Duodenal mucosa (tissue), 2 donors: ENCODE results near the gene ACTR1B.
A peak's percentile ranks its signal among the peaks of the same experiment; 100 is the strongest.
"Not testable (repeated sequence)": the region's sequence is repeated elsewhere in the genome, so short reads cannot be mapped to it uniquely, and the experiment has no call there.

Source experiments
- H3K27ac ChIP-seq: one replicate; pipeline ENCODE4 v1.7.0; 2013; ENCODE audit warnings: low read depth, low read length
- H3K27me3 ChIP-seq, 2 donors: one replicate each; pipeline ENCODE4 v1.7.0; 2013; ENCODE audit warnings: low read length in 2 of 2, control low read depth in 1 of 2; ENCODE audit not compliant: insufficient read depth in 2 of 2, control insufficient read depth in 1 of 2
- H3K36me3 ChIP-seq, 2 donors: one replicate each; pipeline ENCODE4 v1.7.0; 2013; ENCODE audit warnings: low read length in 2 of 2, control low read depth in 1 of 2; ENCODE audit not compliant: insufficient read depth in 2 of 2, control insufficient read depth in 1 of 2
- H3K4me1 ChIP-seq, 2 donors: one replicate each; pipeline ENCODE4 v1.7.0; 2013; ENCODE audit warnings: low read length in 2 of 2, control low read depth in 1 of 2; ENCODE audit not compliant: insufficient read depth in 2 of 2, control insufficient read depth in 1 of 2
- H3K4me3 ChIP-seq, 2 donors: one replicate each; pipeline ENCODE4 v1.7.0; 2013; ENCODE audit warnings: low read length in 2 of 2, low read depth in 1 of 2
- H3K9ac ChIP-seq, 2 donors: one replicate each; pipeline ENCODE4 v1.7.0; 2013; ENCODE audit warnings: low read length in 2 of 2, low read depth in 1 of 2
- H3K9me3 ChIP-seq, 2 donors: one replicate each; pipeline ENCODE4 v1.7.0; 2013; ENCODE audit warnings: low read length in 2 of 2, control low read depth in 1 of 2; ENCODE audit not compliant: control insufficient read depth in 1 of 2

ACTR1B gene

DNA sequence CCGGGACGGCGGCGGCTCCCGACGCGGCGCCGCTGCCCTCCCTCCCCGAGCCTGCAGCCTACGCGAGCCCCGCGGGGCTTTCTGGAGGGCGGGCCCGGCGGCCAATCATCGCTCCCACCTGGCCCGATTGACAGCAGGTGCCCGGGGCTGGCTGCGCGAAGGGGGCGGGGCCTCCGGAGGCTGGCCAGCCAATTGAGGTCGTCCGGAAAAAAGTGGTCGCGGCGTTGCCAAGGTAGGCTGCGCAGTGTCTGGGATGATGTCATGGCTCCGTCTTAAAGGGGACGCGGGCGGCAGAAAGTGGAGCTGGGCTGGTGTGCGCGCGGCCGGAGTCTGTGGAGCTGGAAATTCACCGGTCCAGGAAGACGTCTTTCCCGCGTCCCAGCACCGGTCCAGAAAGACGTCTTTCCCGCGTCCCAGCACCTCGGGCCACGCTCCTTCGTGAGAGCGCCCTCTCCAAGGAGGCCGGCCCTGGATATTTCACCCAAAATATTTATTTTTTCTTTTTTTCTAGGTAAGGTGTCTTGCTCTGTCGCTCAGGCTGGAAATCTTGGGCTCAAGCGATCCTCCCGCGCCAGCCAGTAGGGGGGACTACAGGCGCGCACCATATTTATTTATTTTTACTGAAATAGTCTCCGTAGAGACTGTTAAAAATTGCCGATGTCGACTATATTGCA is at the start of gene ACTR1B:
TSS of gene ACTR1B (minus strand) at position 83 of the 674 bp plus-strand sequence. CDS start 154 bp downstream, outside the sequence.
- Histone ChIP-seq H3K9ac (peak within 1 kb of the TSS; percentile 93 to 95), H3K27ac (peak within 1 kb of the TSS; percentile 96), H3K9me3 (no peaks in the 10 kb centered on the region), H3K36me3 (peaks cover 3 to 21% of the 10 kb centered on the region in 2 donors), H3K4me1 (peaks cover 23 to 30% of the 10 kb centered on the region in 2 donors), H3K4me3 (peak within 1 kb of the TSS; percentile 89 to 90), H3K27me3 (no peaks in the 10 kb centered on the region)

DNA sequence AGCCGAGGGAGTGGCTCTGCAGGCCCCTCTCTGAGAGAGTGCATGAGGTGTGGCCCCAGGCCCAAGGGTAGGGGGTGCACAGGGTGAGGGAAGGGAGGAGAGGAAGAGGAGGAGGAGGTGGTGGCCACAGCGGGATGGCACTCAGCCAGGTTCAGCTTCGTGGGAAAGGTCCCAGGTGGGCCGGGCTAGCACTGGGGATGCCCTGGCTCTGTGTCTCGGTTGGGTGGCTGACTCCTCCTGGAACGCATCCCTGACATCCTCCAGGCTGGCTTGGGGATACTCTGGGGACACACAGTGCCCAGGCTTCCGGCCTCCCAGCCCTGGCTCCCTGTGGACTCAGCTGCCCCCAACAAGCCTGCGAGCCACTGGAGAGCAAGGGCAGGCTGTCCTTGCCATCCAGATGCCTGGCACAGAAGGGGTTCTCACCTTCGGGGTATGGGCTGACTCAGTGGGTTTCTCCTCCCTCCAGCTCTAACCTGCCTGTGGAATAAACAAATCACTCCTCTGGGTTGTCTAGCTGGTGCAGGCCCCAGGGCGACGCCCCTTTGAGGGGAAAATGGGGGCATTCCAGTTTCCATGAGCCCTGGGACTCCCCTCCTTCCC is 49.0 kb upstream of the ACTR1B start:
- H3K4me3 ChIP-seq = peak overlapping the region in 1 of 2 donors; percentile 40
- H3K36me3 ChIP-seq = no peaks in the 10 kb centered on the region
- no peak overlapping the region for H3K27ac ChIP-seq
- no peaks in the 10 kb centered on the region for H3K9me3 ChIP-seq
- no peaks in the 10 kb centered on the region for H3K27me3 ChIP-seq
- no peak overlapping the region for H3K9ac ChIP-seq
- H3K4me1 ChIP-seq = peaks cover 7 to 8% of the 10 kb centered on the region in 2 donors

DNA sequence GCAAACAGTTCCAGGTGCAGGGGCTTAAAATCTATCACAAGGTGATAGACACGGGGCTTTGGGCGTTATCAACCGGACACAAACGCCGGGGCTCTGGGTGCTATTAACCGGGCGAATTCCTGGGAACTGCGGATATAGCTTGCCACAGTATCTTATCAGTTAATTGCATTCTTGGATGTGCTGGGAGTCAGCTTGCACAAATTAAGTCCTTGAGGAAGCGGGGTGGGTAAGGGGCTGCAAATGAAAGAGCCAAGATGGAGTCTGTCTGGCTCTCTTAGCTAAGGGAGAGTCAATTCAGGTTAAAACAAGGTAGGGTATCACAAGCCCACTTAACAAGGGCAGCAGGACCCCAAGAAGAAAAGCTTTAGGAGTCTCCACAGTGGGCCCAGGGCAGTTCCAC is 48.3 kb upstream of the ACTR1B start:
- not testable (repeated sequence) for H3K36me3 ChIP-seq, H3K27ac ChIP-seq, H3K9me3 ChIP-seq

DNA sequence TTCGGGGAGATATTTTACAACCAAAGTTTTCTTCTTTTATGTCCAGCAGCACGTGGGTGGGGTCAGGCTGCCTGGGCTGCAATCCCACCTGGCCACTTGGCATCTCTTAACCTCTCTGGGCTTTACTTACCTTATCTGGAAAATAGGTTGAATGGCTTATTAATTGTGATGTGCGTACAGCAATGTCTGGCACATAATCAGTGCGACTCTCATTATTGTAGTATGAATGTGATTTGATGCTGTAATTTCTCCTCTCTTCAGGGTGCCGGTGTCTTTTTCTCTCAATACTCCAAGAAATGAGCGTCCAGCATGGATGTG is 47.5 kb upstream of the ACTR1B start:
- Histone ChIP-seq H3K9ac (no peak overlapping the region), H3K4me1 (peaks cover 13 to 17% of the 10 kb centered on the region in 2 donors), H3K4me3 (no peak overlapping the region), H3K27me3 (no peaks in the 10 kb centered on the region), H3K9me3 (no peaks in the 10 kb centered on the region), H3K36me3 (no peaks in the 10 kb centered on the region), H3K27ac (no peak overlapping the region)

More for the DNA sequence above, 48.3 kb upstream of the ACTR1B start:
- not testable (repeated sequence) for H3K27me3 ChIP-seq, H3K4me3 ChIP-seq, H3K9ac ChIP-seq
- peaks cover 12 to 14% of the 10 kb centered on the region in 2 donors for H3K4me1 ChIP-seq

DNA sequence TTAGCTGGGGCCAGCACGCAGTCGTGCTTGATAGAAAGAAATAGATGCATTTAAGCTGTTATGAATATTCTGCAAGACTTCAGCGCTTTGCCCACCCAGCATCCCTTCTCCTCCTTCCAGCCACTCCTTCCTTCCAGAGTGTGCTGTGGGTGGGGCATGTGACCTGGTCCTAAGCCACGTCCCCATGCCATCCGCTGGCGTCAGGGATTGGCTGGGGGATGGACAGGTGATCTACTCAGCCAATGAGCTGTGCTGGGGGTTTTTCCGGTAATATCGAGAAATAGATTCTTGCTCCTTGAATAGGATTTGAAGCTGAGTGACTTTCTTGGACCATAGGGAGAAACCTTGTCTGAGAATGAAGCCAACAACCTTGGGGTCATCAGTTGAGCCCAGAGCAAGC is 44.8 kb upstream of the ACTR1B start:
- Histone ChIP-seq H3K27me3 (no peaks in the 10 kb centered on the region), H3K4me3 (no peak overlapping the region), H3K4me1 (peaks cover 13 to 17% of the 10 kb centered on the region in 2 donors), H3K9ac (no peak overlapping the region), H3K9me3 (no peaks in the 10 kb centered on the region), H3K27ac (no peak overlapping the region), H3K36me3 (no peaks in the 10 kb centered on the region)

DNA sequence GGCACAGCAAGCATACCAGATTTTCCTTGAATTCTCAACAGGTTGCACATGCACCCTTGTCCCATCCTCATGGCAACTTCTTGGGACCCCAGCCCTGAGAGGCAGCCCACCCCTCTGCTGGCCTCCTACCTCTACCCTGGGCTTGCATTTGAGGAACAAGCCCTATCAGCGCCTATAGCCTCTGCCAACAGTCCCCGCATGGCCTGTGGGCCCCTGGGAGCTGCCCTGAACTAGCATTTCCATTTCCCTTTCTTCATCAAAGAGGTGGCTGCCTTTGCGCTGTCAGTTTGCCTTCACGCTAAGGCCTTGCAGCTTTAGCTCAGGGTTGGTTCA is 44.2 kb upstream of the ACTR1B start:
- Histone ChIP-seq H3K9ac (no peak overlapping the region), H3K4me3 (no peak overlapping the region), H3K36me3 (no peaks in the 10 kb centered on the region), H3K9me3 (no peaks in the 10 kb centered on the region), H3K4me1 (peaks cover 13 to 17% of the 10 kb centered on the region in 2 donors), H3K27me3 (no peaks in the 10 kb centered on the region), H3K27ac (no peak overlapping the region)

DNA sequence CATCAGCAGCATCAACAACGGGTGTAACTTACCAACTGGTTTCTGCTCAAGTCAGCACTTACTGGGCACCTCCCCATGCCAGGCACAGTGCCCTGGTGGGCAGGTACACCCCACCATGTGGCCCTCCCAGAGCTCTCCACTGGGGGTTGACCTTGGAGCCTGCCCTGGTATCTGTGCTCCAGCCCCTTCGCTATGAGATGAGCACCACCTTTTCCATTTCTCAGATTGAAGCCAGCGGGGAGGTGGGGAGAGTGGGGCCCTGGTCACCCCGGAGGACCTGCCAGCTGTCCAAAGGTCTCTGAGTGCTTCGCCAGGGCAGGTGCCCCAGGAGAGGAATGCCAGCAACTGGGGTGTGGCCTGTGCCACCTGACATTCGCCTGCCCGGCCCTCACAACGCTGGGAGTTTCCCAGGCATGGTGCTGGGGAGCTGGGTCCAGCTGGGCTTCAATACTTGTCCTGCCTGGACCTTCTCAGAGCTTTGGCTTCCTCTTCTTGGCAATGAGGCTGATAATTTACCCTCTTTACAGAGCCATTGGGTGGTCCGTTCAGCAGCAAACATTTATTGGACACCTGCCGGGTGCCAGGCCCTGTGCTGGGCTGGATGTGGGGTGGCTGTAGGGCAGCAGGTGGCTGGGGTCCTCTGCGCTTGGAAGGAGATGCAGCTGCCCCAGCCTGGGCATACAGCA is 43.7 kb upstream of the ACTR1B start:
- no peaks in the 10 kb centered on the region for H3K9me3 ChIP-seq
- peaks cover 13 to 17% of the 10 kb centered on the region in 2 donors for H3K4me1 ChIP-seq
- no peaks in the 10 kb centered on the region for H3K27me3 ChIP-seq
- H3K9ac ChIP-seq = no peak overlapping the region
- no peak overlapping the region for H3K27ac ChIP-seq
- no peaks in the 10 kb centered on the region for H3K36me3 ChIP-seq
- H3K4me3 ChIP-seq = no peak overlapping the region

DNA sequence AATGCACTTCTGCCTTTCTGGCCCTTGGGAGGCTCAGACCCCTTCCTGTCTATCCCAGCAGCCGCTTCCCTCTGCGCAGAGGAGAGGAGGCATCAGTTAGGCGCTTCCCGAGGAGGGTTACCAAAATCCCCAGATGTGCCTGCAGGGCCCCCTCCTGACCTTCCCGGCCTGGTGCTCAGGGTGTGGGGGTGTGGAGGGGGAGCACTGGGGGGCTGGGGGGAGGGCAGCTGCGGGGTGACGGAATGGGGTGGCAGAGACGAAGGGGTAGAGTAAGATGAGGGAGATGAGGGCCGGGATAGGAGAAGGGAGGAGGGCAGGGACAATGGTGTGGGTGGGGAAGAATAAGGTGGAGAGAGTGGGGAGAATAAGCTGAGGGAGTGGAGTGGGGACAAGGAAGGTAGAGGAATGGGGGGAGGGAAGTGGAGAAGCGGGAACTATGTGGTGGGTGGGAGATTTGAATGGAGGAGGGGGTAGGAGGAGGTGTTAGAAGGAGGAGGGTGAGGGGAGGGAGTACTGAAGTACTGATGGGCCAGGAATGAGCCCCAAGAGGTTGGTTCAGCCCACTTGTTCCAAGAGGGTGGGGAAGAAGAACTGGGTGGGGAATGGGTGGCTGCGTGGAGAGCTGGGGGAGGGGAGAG is 43.0 kb upstream of the ACTR1B start:
- Histone ChIP-seq H3K36me3 (no peaks in the 10 kb centered on the region), H3K27ac (no peak overlapping the region), H3K4me1 (peaks cover 13 to 17% of the 10 kb centered on the region in 2 donors), H3K27me3 (no peaks in the 10 kb centered on the region), H3K9me3 (no peaks in the 10 kb centered on the region), H3K4me3 (no peak overlapping the region), H3K9ac (no peak overlapping the region)

DNA sequence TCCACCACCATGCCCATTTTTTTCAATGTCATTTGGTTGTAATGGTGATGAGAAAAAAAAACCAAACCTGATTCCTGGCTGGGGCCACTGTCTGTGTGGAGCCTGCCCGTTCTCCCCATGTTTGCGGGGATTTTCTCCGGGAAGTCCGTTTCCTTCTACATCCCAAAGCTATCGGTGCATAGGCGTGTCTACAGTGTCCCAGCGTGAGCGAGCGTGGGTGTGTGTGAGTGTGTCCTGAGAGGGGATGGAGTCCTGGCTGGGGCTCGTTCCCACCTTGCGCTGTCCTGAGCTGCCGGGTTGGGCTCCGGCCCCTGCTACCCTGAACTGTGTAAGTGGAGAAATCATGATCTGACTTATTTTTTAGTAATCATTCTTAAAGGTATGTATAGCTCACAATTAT is 42.3 kb upstream of the ACTR1B start:
- H3K27ac ChIP-seq = no peak overlapping the region
- H3K9me3 ChIP-seq = no peaks in the 10 kb centered on the region
- no peak overlapping the region for H3K9ac ChIP-seq
- no peaks in the 10 kb centered on the region for H3K36me3 ChIP-seq
- H3K27me3 ChIP-seq = no peaks in the 10 kb centered on the region
- H3K4me3 ChIP-seq = no peak overlapping the region
- H3K4me1 ChIP-seq = peaks cover 13 to 17% of the 10 kb centered on the region in 2 donors

DNA sequence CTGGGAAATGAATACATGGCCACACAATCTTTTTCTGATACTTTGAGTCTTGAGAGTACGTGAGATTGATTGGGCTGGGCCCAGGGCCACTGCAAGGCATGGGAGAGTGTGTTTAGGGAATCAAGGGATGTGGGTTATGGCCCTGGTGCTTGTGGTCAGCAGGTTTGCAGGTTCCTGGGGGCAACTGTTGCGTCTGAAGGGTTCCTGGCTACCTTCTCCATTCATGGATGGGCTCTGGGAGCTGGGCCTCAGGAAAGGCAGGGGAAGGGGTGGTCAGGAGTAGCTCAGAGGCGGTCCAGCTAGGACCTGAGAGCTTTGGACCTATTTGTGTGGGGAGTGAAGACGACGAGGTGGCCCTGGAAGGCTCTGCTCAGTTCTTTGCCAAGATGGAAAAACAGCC is 41.1 kb upstream of the ACTR1B start:
- Histone ChIP-seq H3K36me3 (no peaks in the 10 kb centered on the region), H3K9me3 (no peaks in the 10 kb centered on the region), H3K4me1 (peaks cover 13 to 17% of the 10 kb centered on the region in 2 donors), H3K4me3 (no peak overlapping the region), H3K27ac (no peak overlapping the region), H3K9ac (no peak overlapping the region), H3K27me3 (no peaks in the 10 kb centered on the region)
